ENCODE data around the gene ADRA1B.

DNA sequence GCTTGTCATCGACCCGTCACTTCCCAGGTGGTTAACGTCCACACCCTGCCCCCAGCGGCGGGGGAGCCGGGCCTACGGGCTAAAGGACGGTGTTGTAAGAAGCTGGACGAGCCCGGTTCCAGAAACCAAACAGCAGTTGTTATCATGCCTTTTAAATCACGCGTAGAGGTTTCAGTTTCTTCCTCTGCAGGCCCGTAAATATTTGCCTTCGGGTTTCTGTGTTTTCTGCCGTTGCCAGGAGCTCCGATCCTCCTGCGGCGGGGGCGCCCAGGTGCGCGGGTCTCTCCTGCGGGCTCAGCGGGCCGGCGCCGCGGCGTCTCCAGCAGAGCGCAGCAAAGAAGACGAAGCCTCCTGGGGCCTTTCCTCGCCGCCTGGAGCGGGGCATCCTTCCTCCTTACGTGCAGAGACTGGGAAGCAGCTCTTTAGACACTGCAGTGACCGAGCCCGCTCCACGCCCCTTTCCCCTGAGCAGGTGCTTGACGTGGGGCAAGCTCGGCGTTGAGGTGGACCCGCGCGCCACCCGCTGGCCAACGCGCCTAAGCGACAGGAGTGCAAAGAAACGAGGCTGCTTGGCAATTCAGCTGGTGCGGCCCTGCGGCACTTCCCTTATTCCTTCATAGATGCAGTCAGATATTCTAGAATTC, 70.9 kb downstream of the ADRA1B start:
- no peak for TF ChIP-seq RFX5 (IDR thresholded peaks at IDR 0.05)
- TF ChIP-seq, protein P1, sequence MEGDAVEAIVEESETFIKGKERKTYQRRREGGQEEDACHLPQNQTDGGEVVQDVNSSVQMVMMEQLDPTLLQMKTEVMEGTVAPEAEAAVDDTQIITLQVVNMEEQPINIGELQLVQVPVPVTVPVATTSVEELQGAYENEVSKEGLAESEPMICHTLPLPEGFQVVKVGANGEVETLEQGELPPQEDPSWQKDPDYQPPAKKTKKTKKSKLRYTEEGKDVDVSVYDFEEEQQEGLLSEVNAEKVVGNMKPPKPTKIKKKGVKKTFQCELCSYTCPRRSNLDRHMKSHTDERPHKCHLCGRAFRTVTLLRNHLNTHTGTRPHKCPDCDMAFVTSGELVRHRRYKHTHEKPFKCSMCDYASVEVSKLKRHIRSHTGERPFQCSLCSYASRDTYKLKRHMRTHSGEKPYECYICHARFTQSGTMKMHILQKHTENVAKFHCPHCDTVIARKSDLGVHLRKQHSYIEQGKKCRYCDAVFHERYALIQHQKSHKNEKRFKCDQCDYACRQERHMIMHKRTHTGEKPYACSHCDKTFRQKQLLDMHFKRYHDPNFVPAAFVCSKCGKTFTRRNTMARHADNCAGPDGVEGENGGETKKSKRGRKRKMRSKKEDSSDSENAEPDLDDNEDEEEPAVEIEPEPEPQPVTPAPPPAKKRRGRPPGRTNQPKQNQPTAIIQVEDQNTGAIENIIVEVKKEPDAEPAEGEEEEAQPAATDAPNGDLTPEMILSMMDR (IDR thresholded peaks at IDR 0.05) = peak; percentile 80
- TF ChIP-seq CEBPB (IDR thresholded peaks at IDR 0.05) = no peak
- no peak for TF ChIP-seq JUN (IDR thresholded peaks at IDR 0.05)

All from A549 (cell line).